ENCODE data around the gene CPN2. TPM values are rescaled to one million over a fixed set of nuclear protein-coding genes. Genes with fewer than 3 reads are reported as not detected.

CPN2 gene
- total and polyA plus RNA-seq, 11 donors: 0.14 to 6.0 (median 0.72) TPM

- Histone ChIP-seq H3K36me3 (no peaks in the 10 kb centered on the region), H3K4me1 (no peaks in the 10 kb centered on the region), H3K27ac (no peak overlapping the region), H3K4me3 (no peak overlapping the region), H3K27me3 (peaks cover 0 to 17% (median 4%) of the 10 kb centered on the region in 9 donors), H3K9me3 (no peaks in the 10 kb centered on the region)
- ATAC-seq (no peak), DNase-seq (no peak)
- TF ChIP-seq POLR2A (IDR thresholded peaks at IDR 0.05): no peak
- TF ChIP-seq CTCF (IDR thresholded peaks at IDR 0.05): no peak
- intact Hi-C loops (cut with DNase I): no loop called here
- WGBS, 4 donors: 64 to 81% (median 76%) methylated on average over 9 of the region's 9 CpGs
These were observed 31.7 kb upstream of the CPN2 start for GRCh38 chr3:194382892-194383223.

GRCh38 chr3:194382196-194382891 lies 31.2 kb upstream of the CPN2 start:
- WGBS, 4 donors: 72 to 83% (median 83%) methylated on average over 18 to 20 of the region's 20 CpGs
- H3K27me3 ChIP-seq: peaks cover 0 to 17% (median 4%) of the 10 kb centered on the region in 9 donors
- TF ChIP-seq CTCF (IDR thresholded peaks at IDR 0.05) (no peak), POLR2A (IDR thresholded peaks at IDR 0.05) (no peak)

GRCh38 chr3:194381460-194381875 lies 30.3 kb upstream of the CPN2 start:
- intact Hi-C loops (cut with DNase I): no loop called here
- ATAC-seq (peak in 1 of 4 donors; percentile 31), DNase-seq (no peak)
- no peak for TF ChIP-seq POLR2A (IDR thresholded peaks at IDR 0.05)
- no peak for TF ChIP-seq CTCF (IDR thresholded peaks at IDR 0.05)
- no peaks in the 10 kb centered on the region for H3K9me3 ChIP-seq
- H3K4me3 ChIP-seq: no peak overlapping the region
- H3K27ac ChIP-seq: no peak overlapping the region
- 49 to 68% (median 52%) methylated on average over 16 to 17 of the region's 17 CpGs for WGBS, 4 donors
- H3K36me3 ChIP-seq: no peaks in the 10 kb centered on the region
- H3K4me1 ChIP-seq: no peaks in the 10 kb centered on the region
- peaks cover 0 to 17% (median 4%) of the 10 kb centered on the region in 9 donors for H3K27me3 ChIP-seq

More at GRCh38 chr3:194382196-194382891, 31.2 kb upstream of the CPN2 start:
- no peak overlapping the region for H3K4me3 ChIP-seq
- H3K27ac ChIP-seq: no peak overlapping the region
- DNase-seq (no peak), ATAC-seq (no peak)
- no peaks in the 10 kb centered on the region for H3K9me3 ChIP-seq
- H3K4me1 ChIP-seq: no peaks in the 10 kb centered on the region
- H3K36me3 ChIP-seq: no peaks in the 10 kb centered on the region
- intact Hi-C loops (cut with DNase I): no loop called here

- TF ChIP-seq POLR2A (IDR thresholded peaks at IDR 0.05): no peak
- no peak for TF ChIP-seq CTCF (IDR thresholded peaks at IDR 0.05)
- Histone ChIP-seq H3K27me3 (peaks cover 0 to 23% (median 0%) of the 10 kb centered on the region in 9 donors), H3K4me3 (no peak overlapping the region), H3K4me1 (no peaks in the 10 kb centered on the region), H3K27ac (no peak overlapping the region), H3K36me3 (no peaks in the 10 kb centered on the region), H3K9me3 (no peaks in the 10 kb centered on the region)
- ATAC-seq (no peak), DNase-seq (no peak)
- intact Hi-C loops (cut with DNase I): no loop called here
- 76 to 85% (median 83%) methylated on average over 7 of the region's 7 CpGs for WGBS, 4 donors
These were observed 29.2 kb upstream of the CPN2 start for GRCh38 chr3:194380326-194380725.

Data from heart left ventricle (tissue), 16 donors.